D721Med (cell line): ENCODE data around the gene ABCA6.

Experiments
- DNase-seq: peaks from one replicate; pipeline ENCODE4 v3.0.0; 2011; ENCODE audit warnings: low spot score; ENCODE audit not compliant: insufficient read length
- FAIRE-seq: peaks from 2 replicates; lab custom pipeline; 2011; peaks lifted over from hg19 to GRCh38; lab: Jason Lieb, UNC
- TF ChIP-seq, protein P1 (sequence below): IDR thresholded peaks from 2 replicates; pipeline ENCODE4 v1.5.1; 2012; ENCODE audit warnings: mild to moderate bottlenecking, control low read depth; ENCODE audit not compliant: insufficient read depth; ENCODE audit errors: missing control alignments

The ABCA6 gene

DNA sequence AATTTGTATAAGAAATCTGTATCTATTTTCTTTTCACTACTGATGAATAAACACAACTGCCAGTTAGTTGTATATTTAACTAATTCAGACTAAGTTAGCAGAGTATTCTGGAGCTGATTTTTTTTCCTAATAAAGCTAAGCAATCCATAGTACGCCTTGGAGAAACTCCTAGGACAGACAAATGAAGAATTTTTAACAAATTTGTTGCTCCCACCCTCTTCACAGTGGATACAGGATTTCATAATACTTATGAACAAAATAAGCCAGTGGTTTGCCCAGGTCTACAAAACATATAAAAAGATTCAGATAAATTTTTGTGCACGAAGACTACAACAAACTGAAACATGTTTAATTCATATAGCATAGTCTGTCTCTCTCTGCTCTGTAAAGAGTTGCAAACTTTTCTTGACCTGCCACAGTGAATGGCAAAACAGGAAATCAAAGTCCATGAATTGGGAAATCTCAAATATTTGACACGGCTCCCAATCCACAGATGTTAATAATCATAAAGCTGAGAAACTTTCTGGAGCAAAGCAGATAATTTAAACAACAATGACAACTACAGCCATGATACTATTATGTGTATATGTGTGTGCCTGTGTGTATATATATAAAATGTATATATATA is 594 bp upstream of the ABCA6 start:
- TF ChIP-seq, protein P1, sequence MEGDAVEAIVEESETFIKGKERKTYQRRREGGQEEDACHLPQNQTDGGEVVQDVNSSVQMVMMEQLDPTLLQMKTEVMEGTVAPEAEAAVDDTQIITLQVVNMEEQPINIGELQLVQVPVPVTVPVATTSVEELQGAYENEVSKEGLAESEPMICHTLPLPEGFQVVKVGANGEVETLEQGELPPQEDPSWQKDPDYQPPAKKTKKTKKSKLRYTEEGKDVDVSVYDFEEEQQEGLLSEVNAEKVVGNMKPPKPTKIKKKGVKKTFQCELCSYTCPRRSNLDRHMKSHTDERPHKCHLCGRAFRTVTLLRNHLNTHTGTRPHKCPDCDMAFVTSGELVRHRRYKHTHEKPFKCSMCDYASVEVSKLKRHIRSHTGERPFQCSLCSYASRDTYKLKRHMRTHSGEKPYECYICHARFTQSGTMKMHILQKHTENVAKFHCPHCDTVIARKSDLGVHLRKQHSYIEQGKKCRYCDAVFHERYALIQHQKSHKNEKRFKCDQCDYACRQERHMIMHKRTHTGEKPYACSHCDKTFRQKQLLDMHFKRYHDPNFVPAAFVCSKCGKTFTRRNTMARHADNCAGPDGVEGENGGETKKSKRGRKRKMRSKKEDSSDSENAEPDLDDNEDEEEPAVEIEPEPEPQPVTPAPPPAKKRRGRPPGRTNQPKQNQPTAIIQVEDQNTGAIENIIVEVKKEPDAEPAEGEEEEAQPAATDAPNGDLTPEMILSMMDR, result no peak
- no peak for FAIRE-seq
- no peak for DNase-seq

DNA sequence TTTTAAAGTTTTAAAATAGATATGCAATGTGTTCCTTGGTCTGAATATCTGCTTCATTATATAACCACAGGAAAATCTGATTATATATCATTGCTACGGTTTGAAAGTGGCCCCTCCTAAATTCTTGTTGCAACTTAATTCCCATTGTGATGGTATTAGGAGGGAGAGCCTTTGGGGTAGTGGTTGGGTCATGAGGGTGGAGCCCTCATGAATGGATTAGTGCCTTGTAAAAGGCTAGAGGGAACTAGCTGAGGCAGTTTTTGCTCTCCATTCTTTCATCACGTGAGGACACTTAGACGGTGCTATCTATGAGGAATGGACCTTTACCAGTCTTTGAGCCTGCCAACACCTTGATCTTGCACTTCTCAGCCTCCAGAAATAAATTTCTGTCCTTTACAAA is 7.6 kb downstream of the ABCA6 start:
- FAIRE-seq, result no peak

DNA sequence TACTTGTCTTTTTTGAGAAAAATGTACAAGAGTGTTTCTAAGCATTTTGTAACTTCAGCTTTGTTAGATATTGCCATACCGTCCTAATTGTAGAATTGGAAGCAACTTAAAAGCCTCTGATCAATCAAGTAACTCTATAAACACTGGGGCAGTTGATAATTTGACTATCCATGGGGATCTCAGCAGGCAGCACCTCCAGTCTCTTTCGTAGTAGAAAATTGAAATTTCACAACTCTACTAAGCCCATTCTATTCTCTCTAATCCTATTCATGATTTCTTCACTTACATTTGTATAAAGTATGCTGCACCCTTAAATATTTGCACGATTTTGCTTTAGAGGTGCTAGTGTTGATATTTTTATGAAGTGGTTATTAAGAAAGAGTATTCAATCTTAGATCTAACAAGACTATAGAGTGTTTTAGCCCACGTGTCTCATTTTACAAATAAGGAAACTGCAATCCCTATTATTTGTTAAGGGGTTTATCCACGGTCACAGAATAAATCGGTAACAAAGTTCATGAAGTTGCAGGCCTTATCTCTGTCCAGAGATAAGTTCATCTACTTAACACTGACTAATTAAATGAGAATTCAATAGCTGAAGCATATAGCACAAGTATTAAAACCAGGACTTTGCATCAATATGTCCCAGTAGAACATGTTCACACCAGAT is 10.9 kb downstream of the ABCA6 start:
- DNase-seq (no peak), FAIRE-seq (no peak)
- TF ChIP-seq, protein P1, result no peak

More for the DNA sequence above, 7.6 kb downstream of the ABCA6 start:
- DNase-seq, result no peak
- TF ChIP-seq, protein P1, result no peak

DNA sequence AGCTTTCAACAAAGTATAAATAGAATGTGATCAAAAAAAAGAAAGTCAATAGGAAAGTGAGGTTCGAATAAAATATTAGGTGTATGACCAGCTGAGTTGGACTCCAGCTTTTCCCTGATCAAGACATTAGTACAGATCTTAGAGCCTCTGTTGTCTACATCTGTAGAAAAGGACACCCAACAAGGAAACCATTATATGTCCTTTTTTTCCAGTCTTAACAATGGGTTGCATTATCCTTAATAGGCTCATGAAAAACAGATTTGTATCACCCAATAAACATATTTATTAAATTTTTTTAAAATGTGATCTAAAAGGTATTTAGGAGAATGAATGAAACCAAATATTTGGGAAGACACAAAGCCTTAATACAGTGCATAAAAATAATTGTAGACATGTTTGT is 18.1 kb downstream of the ABCA6 start:
- no peak for DNase-seq
- FAIRE-seq, result no peak

DNA sequence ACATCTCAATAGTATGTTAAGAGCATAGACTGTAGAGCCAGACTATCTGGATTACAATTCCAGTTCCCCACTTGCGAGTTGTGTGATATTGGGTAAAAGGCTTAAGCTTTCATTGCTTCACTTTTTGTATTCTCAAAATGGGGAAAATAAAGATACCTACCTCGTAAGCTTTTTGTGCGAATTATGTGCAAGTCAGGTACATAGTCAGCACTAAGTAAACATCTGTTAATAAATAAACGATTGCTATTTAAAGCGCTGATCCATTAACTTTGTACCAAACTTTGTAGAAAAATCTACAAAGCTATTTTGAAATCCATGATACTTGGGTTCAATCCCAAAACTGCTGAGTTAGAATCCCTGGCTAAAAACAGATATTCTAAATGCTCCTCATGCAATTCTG is 19.6 kb downstream of the ABCA6 start:
- FAIRE-seq (no peak), DNase-seq (no peak)
- TF ChIP-seq, protein P1, result no peak

More for the DNA sequence above, 18.1 kb downstream of the ABCA6 start:
- TF ChIP-seq, protein P1, result no peak

DNA sequence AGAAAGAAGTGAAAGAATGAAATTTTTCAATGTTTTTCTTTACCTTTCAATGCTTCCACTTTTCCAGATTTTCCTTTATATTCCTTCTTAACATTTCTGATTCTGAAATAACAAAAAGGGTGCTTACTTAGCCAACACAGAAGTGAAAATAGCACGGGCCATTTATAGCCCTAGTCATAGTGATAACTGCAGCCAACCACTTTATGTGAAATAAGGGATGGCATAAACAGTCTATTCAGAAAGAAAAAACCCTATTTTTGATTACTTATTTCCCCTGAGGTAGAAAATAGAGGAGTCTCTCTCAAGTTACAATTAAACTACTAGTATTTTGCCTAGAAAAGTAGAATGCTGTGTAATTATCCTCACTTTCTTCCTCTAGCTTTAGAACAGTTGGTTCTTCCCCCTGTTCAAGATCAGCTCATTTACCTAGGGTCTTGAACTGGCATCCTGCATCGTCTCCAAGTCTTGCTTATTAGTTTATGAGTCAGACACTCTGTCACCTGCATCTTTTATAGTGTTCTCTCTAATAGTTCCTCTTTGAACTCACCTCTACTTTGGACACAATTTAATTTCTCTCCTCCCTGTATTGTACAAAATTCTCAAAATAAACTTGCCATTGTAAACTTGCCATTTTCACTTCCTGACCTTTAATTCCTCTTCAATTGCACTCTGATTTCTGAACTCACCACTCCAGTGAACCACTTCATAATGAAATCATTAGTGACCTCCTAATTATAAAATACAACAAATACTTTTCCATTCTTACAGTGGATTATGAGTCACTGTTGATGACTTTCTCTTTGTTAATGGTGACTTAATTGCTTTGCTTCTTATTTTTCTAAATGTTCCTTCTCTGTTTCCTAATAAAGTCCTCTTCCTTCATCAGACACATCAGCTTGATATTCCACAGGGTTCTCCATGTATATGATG is 23.6 kb downstream of the ABCA6 start:
- TF ChIP-seq, protein P1, result no peak
- DNase-seq (no peak), FAIRE-seq (no peak)
